ENCODE measurements around the gene GPR176. TPM values are rescaled to one million over a fixed set of nuclear protein-coding genes. Genes with fewer than 3 reads are reported as not detected.

The GPR176 gene
- polyA plus RNA-seq, 1 donor from 2014 or later: 8.3 TPM

- Histone ChIP-seq H3K9me2 (ENCODE audit: insufficient read depth, low read length) (no peaks in the 10 kb centered on the region), H2AFZ (ENCODE audit: low read depth, low read length) (no peak overlapping the region), H3K79me2 (replicated peaks; ENCODE audit: insufficient read depth, low read length) (no peaks in the 10 kb centered on the region), H3K9me3 (ENCODE audit: low read length) (no peaks in the 10 kb centered on the region), H3K4me2 (ENCODE audit: low read length) (no peak overlapping the region), H3K4me3 (ENCODE audit: low read length) (no peak overlapping the region), H3K27me3 (ENCODE audit: insufficient read depth, low read depth, low read length) (no peaks in the 10 kb centered on the region), H3F3A (ENCODE audit: insufficient read depth, low read length, poor library complexity, severe bottlenecking) (no peaks in the 10 kb centered on the region), H3K27ac (ENCODE audit: low read length) (no peak overlapping the region), H3K36me3 (ENCODE audit: insufficient read depth, low read length) (peaks cover 6% of the 10 kb centered on the region), H4K20me1 (ENCODE audit: insufficient read depth) (no peaks in the 10 kb centered on the region), H3K9ac (ENCODE audit: low read length) (no peak overlapping the region)
- TF ChIP-seq POLR2AphosphoS5 (IDR thresholded peaks at IDR 0.05) (no peak), MXI1 (conservative IDR thresholded peaks at IDR 0.05; ENCODE audit: poor library complexity, severe bottlenecking) (no peak), REST (IDR thresholded peaks at IDR 0.05; ENCODE audit: borderline replicate concordance) (no peak), RAD21 (conservative IDR thresholded peaks at IDR 0.05) (no peak)
Measured at GRCh38 chr15:39963786-39964185, 43.7 kb upstream of the GPR176 start.

DNA sequence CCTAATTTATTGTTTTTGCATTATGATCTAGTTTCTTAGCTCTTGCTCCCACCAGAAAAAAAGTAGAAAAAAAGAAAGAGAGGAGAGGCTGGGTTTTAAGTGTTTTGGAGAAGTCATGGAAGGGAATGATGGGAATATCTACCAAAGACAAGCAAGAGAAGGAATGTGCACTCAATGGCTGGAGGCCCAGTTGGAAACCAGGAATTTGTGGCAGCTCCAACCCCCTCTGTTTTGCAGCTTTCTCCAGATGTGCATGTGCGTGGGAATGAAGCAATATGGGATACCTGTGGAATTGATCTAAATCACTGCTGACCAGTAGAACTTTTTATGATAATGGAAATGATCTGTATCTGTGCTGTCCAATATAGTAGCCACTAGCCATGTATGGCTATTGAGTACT is 41.0 kb upstream of the GPR176 start:
- no peaks in the 10 kb centered on the region for H3K79me2 ChIP-seq (replicated peaks; ENCODE audit: insufficient read depth, low read length)
- H3K27ac ChIP-seq (ENCODE audit: low read length): no peak overlapping the region
- no peaks in the 10 kb centered on the region for H3K9me3 ChIP-seq (ENCODE audit: low read length)
- H3F3A ChIP-seq (ENCODE audit: insufficient read depth, low read length, poor library complexity, severe bottlenecking): no peaks in the 10 kb centered on the region
- TF ChIP-seq RAD21 (conservative IDR thresholded peaks at IDR 0.05) (no peak), POLR2AphosphoS5 (IDR thresholded peaks at IDR 0.05) (no peak), EP300 (conservative IDR thresholded peaks at IDR 0.05; ENCODE audit: poor library complexity, severe bottlenecking) (no peak), EZH2 (IDR thresholded peaks at IDR 0.05; ENCODE audit: borderline replicate concordance, insufficient read depth, low read length, poor library complexity, severe bottlenecking) (no peak)
- H2AFZ ChIP-seq (ENCODE audit: low read depth, low read length): no peak overlapping the region
- H4K20me1 ChIP-seq (ENCODE audit: insufficient read depth): no peaks in the 10 kb centered on the region
- H3K4me3 ChIP-seq (ENCODE audit: low read length): no peak overlapping the region
- H3K9me2 ChIP-seq (ENCODE audit: insufficient read depth, low read length): no peaks in the 10 kb centered on the region
- H3K36me3 ChIP-seq (ENCODE audit: insufficient read depth, low read length): peaks cover 6% of the 10 kb centered on the region
- no peak overlapping the region for H3K9ac ChIP-seq (ENCODE audit: low read length)
- no peak overlapping the region for H3K4me2 ChIP-seq (ENCODE audit: low read length)
- H3K27me3 ChIP-seq (ENCODE audit: insufficient read depth, low read depth, low read length): no peaks in the 10 kb centered on the region

DNA sequence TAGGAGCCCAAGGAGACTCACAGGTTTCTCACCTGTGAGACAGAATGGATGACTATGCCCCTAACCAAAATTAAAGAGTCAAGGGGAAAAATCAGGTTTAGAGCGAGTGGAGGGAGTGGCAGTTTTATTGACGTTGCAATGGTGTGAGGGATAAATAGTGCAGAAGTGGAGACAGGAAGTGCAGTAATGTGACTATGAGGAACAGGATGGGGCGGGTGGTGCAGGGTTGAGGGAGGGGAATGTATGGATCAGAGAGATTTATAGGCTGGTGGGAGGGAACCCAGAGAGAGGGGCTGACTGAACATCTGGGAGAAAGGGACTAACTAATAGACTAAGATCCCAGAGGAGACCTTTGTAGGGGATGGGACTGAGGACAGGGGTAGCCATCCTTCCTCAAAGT is 40.3 kb upstream of the GPR176 start:
- no peak overlapping the region for H3K27ac ChIP-seq (ENCODE audit: low read length)
- H3F3A ChIP-seq (ENCODE audit: insufficient read depth, low read length, poor library complexity, severe bottlenecking): no peaks in the 10 kb centered on the region
- H3K79me2 ChIP-seq (replicated peaks; ENCODE audit: insufficient read depth, low read length): no peaks in the 10 kb centered on the region
- no peak overlapping the region for H2AFZ ChIP-seq (ENCODE audit: low read depth, low read length)
- TF ChIP-seq REST (IDR thresholded peaks at IDR 0.05; ENCODE audit: borderline replicate concordance) (no peak), EZH2 (IDR thresholded peaks at IDR 0.05; ENCODE audit: borderline replicate concordance, insufficient read depth, low read length, poor library complexity, severe bottlenecking) (no peak), TAF1 (IDR thresholded peaks at IDR 0.05; ENCODE audit: low read depth) (no peak), MXI1 (conservative IDR thresholded peaks at IDR 0.05; ENCODE audit: poor library complexity, severe bottlenecking) (no peak), EP300 (conservative IDR thresholded peaks at IDR 0.05; ENCODE audit: poor library complexity, severe bottlenecking) (no peak), POLR2AphosphoS5 (IDR thresholded peaks at IDR 0.05) (no peak), RAD21 (conservative IDR thresholded peaks at IDR 0.05) (no peak), SMC3 (conservative IDR thresholded peaks at IDR 0.05; ENCODE audit: poor library complexity) (no peak)
- TF ChIP-seq, protein P1, sequence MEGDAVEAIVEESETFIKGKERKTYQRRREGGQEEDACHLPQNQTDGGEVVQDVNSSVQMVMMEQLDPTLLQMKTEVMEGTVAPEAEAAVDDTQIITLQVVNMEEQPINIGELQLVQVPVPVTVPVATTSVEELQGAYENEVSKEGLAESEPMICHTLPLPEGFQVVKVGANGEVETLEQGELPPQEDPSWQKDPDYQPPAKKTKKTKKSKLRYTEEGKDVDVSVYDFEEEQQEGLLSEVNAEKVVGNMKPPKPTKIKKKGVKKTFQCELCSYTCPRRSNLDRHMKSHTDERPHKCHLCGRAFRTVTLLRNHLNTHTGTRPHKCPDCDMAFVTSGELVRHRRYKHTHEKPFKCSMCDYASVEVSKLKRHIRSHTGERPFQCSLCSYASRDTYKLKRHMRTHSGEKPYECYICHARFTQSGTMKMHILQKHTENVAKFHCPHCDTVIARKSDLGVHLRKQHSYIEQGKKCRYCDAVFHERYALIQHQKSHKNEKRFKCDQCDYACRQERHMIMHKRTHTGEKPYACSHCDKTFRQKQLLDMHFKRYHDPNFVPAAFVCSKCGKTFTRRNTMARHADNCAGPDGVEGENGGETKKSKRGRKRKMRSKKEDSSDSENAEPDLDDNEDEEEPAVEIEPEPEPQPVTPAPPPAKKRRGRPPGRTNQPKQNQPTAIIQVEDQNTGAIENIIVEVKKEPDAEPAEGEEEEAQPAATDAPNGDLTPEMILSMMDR (IDR thresholded peaks at IDR 0.05; ENCODE audit: poor library complexity, severe bottlenecking): no peak
- H4K20me1 ChIP-seq (ENCODE audit: insufficient read depth): no peaks in the 10 kb centered on the region
- H3K4me2 ChIP-seq (ENCODE audit: low read length): no peak overlapping the region
- H3K4me3 ChIP-seq (ENCODE audit: low read length): no peak overlapping the region
- H3K27me3 ChIP-seq (ENCODE audit: insufficient read depth, low read depth, low read length): no peaks in the 10 kb centered on the region
- no peaks in the 10 kb centered on the region for H3K9me3 ChIP-seq (ENCODE audit: low read length)
- no peaks in the 10 kb centered on the region for H3K9me2 ChIP-seq (ENCODE audit: insufficient read depth, low read length)
- peaks cover 6% of the 10 kb centered on the region for H3K36me3 ChIP-seq (ENCODE audit: insufficient read depth, low read length)
- H3K9ac ChIP-seq (ENCODE audit: low read length): no peak overlapping the region
